OCI-LY3 (cell line): ENCODE measurements around the gene ROR1.

Experiments
- H2AFZ ChIP-seq: fragments of 200-600, 300-600 bp; shearing (Covaris generic); 2 replicates; pipeline ENCODE4 v1.6.0; 2014; ENCODE audit warnings: antibody characterized with exemption, low read depth, low read length
- H3K27ac ChIP-seq: fragments of 200-600, 300-600 bp; sonication (generic); 2 replicates; pipeline ENCODE4 v1.5.1; 2014; ENCODE audit warnings: mild to moderate bottlenecking, low read length, moderate library complexity, mixed read lengths
- H3K27me3 ChIP-seq: fragments of 200-600, 300-600 bp; sonication (generic); 2 replicates; pipeline ENCODE4 v1.6.1; 2014; ENCODE audit warnings: low read depth, low read length, mixed read lengths
- H3K36me3 ChIP-seq: fragments of 200-600, 300-600 bp; sonication (generic); replicated peaks from 2 replicates; pipeline ENCODE3; 2014; ENCODE audit warnings: low read depth, low read length, mixed read lengths
- H3K4me1 ChIP-seq: fragments of 300-600, 200-600 bp; sonication (generic); 2 replicates; pipeline ENCODE4 v1.6.1; 2014; ENCODE audit warnings: low read length, mixed read lengths
- H3K4me2 ChIP-seq: fragments of 200-600, 300-600 bp; sonication (generic); 2 replicates; pipeline ENCODE4 v1.6.1; 2014; ENCODE audit warnings: low read length, mixed read lengths
- H3K4me3 ChIP-seq: fragments of 300-600, 200-600 bp; sonication (generic); 2 replicates; pipeline ENCODE4 v1.5.1; 2014; ENCODE audit warnings: antibody characterized with exemption, mild to moderate bottlenecking, low read length, moderate library complexity
- H3K79me2 ChIP-seq: fragments of 300-600, 200-600 bp; shearing (Covaris generic); 2 replicates; pipeline ENCODE4 v1.6.1; 2014; ENCODE audit warnings: mild to moderate bottlenecking, low read length, mixed read lengths
- H3K9ac ChIP-seq: fragments of 300-600, 200-600 bp; shearing (Covaris generic); 2 replicates; pipeline ENCODE4 v1.6.0; 2014; ENCODE audit warnings: mild to moderate bottlenecking, low read length, moderate library complexity
- H3K9me3 ChIP-seq: fragments of 200-600, 300-600 bp; shearing (Covaris generic); 2 replicates; pipeline ENCODE4 v1.6.1; 2014; ENCODE audit warnings: low read length, mixed read lengths; ENCODE audit not compliant: insufficient read depth
- H4K20me1 ChIP-seq: fragments of 200-600, 300-600 bp; sonication (generic); 2 replicates; pipeline ENCODE4 v1.6.1; 2016; ENCODE audit warnings: low read length, mixed read lengths; ENCODE audit not compliant: insufficient read depth
- CTCF ChIP-seq: fragments of 200-600, 300-600 bp; sonication (generic); IDR thresholded peaks from 2 replicates; pipeline ENCODE4 v1.5.1; 2014; ENCODE audit warnings: antibody characterized with exemption, low read length, low read depth
- EZH2phosphoT487 ChIP-seq: fragments of 200-600 bp; shearing (Covaris generic); IDR thresholded peaks from 2 replicates; pipeline ENCODE4 v1.6.1; 2018; ENCODE audit warnings: antibody characterized with exemption, mixed run types, low read depth

The ROR1 gene

DNA sequence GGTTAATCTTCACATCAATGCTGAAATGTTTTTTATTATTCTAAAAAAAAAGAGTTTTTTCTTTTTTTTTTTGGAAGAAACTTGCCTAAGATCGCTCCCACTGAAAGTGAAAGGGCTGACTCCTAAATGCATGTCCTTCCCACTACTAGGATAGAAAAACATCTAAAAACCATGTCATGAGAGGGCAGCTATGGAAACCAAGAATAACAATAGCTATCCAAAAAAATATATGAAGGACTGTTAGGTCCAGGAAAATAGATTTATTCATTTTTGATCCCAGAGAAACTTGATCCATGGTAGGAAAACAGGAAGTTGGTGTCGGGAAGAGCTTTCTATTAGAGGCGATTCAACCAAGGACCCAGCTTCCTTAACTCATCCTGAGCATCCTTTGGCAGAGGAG is 23.1 kb upstream of the ROR1 start:
- Histone ChIP-seq H3K4me1 (0 out of 2 replicates have a peak, but pooled peaks cover 2% of the 10 kb centered on the region), H2AFZ (no peak overlapping the region), H3K4me3 (no peak overlapping the region), H3K27me3 (no peaks in the 10 kb centered on the region), H3K9ac (no peak overlapping the region), H3K4me2 (no peak overlapping the region), H3K79me2 (no peaks in the 10 kb centered on the region), H3K9me3 (no peaks in the 10 kb centered on the region), H3K27ac (no peak overlapping the region), H4K20me1 (no peaks in the 10 kb centered on the region), H3K36me3 (no peaks in the 10 kb centered on the region)
- TF ChIP-seq EZH2phosphoT487, result no peak
- TF ChIP-seq CTCF, result no peak

DNA sequence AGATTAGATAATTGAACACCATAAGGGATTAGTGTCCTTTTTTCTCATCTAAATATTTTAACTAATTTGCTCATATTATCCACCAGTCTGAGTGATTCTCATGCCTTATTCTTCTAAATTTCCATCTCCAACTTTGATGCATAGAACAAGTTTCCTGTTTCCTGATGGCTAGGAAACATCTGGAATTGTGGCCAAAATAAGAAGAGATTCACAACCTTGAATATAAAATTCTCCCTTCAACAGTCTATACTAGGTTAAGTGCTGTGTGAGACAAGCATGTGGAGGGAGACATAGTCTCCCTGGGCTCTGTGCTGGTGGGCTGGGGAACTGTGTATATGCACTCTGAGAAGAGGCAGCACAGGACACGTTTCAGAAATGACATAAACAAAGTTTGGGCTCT is 21.6 kb upstream of the ROR1 start:
- no peaks in the 10 kb centered on the region for H3K9me3 ChIP-seq
- H3K9ac ChIP-seq, result no peak overlapping the region
- TF ChIP-seq CTCF, result no peak
- TF ChIP-seq EZH2phosphoT487, result no peak
- no peaks in the 10 kb centered on the region for H3K79me2 ChIP-seq
- no peak overlapping the region for H3K4me3 ChIP-seq
- no peak overlapping the region for H2AFZ ChIP-seq
- no peak overlapping the region for H3K4me2 ChIP-seq
- H3K4me1 ChIP-seq, result 0 out of 2 replicates have a peak, but pooled peaks cover 2% of the 10 kb centered on the region
- no peaks in the 10 kb centered on the region for H3K36me3 ChIP-seq
- H3K27ac ChIP-seq, result no peak overlapping the region
- no peaks in the 10 kb centered on the region for H3K27me3 ChIP-seq
- no peaks in the 10 kb centered on the region for H4K20me1 ChIP-seq

- Histone ChIP-seq H3K79me2 (no peaks in the 10 kb centered on the region), H3K27me3 (no peaks in the 10 kb centered on the region), H3K4me1 (0 out of 2 replicates have a peak, but pooled peaks cover 2% of the 10 kb centered on the region), H4K20me1 (no peaks in the 10 kb centered on the region), H3K36me3 (no peaks in the 10 kb centered on the region), H3K9me3 (no peaks in the 10 kb centered on the region), H3K9ac (no peak overlapping the region), H3K4me3 (no peak overlapping the region), H3K27ac (no peak overlapping the region), H2AFZ (no peak overlapping the region), H3K4me2 (no peak overlapping the region)
- TF ChIP-seq EZH2phosphoT487 (no peak), CTCF (no peak)
Measured at GRCh38 chr1:63753591-63753990, 20.2 kb upstream of the ROR1 start.

- H4K20me1 ChIP-seq, result no peaks in the 10 kb centered on the region
- H3K4me3 ChIP-seq, result no peak overlapping the region
- no peak overlapping the region for H2AFZ ChIP-seq
- H3K79me2 ChIP-seq, result no peaks in the 10 kb centered on the region
- no peak overlapping the region for H3K4me2 ChIP-seq
- 0 out of 2 replicates have a peak, but pooled peaks cover 2% of the 10 kb centered on the region for H3K4me1 ChIP-seq
- TF ChIP-seq CTCF (no peak), EZH2phosphoT487 (no peak)
- no peaks in the 10 kb centered on the region for H3K36me3 ChIP-seq
- H3K27ac ChIP-seq, result no peak overlapping the region
- no peak overlapping the region for H3K9ac ChIP-seq
- no peaks in the 10 kb centered on the region for H3K9me3 ChIP-seq
- H3K27me3 ChIP-seq, result no peaks in the 10 kb centered on the region
Measured at GRCh38 chr1:63756839-63757238, 17.0 kb upstream of the ROR1 start.
